ENCODE data around the gene CLDN6.

DNA sequence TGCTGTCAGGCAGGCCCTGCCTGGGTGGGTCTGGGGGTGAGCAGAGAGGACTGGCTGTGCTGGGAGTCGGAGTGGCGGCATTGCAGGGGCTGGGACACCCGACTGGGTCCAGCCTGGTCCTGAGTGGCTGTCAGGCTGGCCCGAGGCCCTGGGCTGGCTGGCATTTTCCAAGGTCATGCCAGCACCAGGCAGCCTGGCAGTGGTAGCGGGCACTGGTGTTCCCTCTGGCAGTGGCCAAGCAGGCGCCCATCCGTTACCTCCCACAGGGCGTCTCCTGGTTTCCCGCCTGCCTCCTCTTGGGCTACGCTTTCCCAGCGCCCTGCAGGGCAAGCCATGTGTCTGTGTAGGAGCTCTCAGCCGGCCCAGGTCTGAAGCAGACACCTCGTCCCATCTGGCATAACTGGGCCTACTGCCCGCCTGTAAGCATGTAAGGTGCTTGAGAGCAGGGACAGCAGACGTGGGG, 32.1 kb downstream of the CLDN6 start:
- TF ChIP-seq, protein P1, sequence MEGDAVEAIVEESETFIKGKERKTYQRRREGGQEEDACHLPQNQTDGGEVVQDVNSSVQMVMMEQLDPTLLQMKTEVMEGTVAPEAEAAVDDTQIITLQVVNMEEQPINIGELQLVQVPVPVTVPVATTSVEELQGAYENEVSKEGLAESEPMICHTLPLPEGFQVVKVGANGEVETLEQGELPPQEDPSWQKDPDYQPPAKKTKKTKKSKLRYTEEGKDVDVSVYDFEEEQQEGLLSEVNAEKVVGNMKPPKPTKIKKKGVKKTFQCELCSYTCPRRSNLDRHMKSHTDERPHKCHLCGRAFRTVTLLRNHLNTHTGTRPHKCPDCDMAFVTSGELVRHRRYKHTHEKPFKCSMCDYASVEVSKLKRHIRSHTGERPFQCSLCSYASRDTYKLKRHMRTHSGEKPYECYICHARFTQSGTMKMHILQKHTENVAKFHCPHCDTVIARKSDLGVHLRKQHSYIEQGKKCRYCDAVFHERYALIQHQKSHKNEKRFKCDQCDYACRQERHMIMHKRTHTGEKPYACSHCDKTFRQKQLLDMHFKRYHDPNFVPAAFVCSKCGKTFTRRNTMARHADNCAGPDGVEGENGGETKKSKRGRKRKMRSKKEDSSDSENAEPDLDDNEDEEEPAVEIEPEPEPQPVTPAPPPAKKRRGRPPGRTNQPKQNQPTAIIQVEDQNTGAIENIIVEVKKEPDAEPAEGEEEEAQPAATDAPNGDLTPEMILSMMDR (conservative IDR thresholded peaks at IDR 0.05; ENCODE audit: low read depth, low read length), result no peak
- no peak for TF ChIP-seq EZH2 (IDR thresholded peaks at IDR 0.05; ENCODE audit: low read length, unreplicated experiment)
- no peak for TF ChIP-seq EZH2phosphoT487 (IDR thresholded peaks at IDR 0.05; ENCODE audit: borderline replicate concordance, low read length)

All from PC-3 (cell line).